CD14-positive monocyte (primary cell): ENCODE data around the gene MAPK7. TPM values are rescaled to one million over a fixed set of nuclear protein-coding genes. Genes with fewer than 3 reads are reported as not detected.

Source experiments
- DNase-seq, 3 donors: peaks; one replicate each; pipeline ENCODE4 v3.0.0-alpha.2; 2011 to 2022
- H2AFZ ChIP-seq: 2 replicates; pipeline ENCODE4 v1.6.0; 2012; ENCODE audit warnings: mild to moderate bottlenecking, low read depth, low read length, inconsistent platforms; ENCODE audit not compliant: insufficient read depth, poor library complexity, severe bottlenecking
- H3K27ac ChIP-seq, 2 donors: 1 replicate in 1 of 2; 2 replicates in 1 of 2; pipeline ENCODE4 v1.5.1; 2012 to 2013; ENCODE audit warnings: low read length in 2 of 2, control low read depth in 1 of 2, inconsistent platforms in 1 of 2, low read depth in 1 of 2, mild to moderate bottlenecking in 1 of 2
- H3K27me3 ChIP-seq, 2 donors: one replicate each; pipeline versions ENCODE4 v1.6.0 to v1.6.1; 2011 to 2013; ENCODE audit warnings: low read length in 2 of 2; ENCODE audit not compliant: control insufficient read depth in 2 of 2, insufficient read depth in 2 of 2
- H3K36me3 ChIP-seq, 2 donors: replicated peaks in 1 of 2; 1 replicate in 1 of 2; 2 replicates in 1 of 2; pipeline versions ENCODE4 v1.5.1 to v1.6.1; 2012 to 2013; ENCODE audit warnings: low read length in 2 of 2, control low read depth in 1 of 2, inconsistent platforms in 1 of 2, mild to moderate bottlenecking in 1 of 2; ENCODE audit not compliant: insufficient read depth in 2 of 2, control insufficient read depth in 1 of 2
- H3K4me1 ChIP-seq, 2 donors: 1 replicate in 1 of 2; 2 replicates in 1 of 2; pipeline versions ENCODE4 v1.5.1 to v1.6.1; 2012 to 2013; ENCODE audit warnings: low read length in 2 of 2, control low read depth in 1 of 2, inconsistent platforms in 1 of 2, mild to moderate bottlenecking in 1 of 2, moderate library complexity in 1 of 2; ENCODE audit not compliant: insufficient read depth in 2 of 2, control insufficient read depth in 1 of 2
- H3K4me2 ChIP-seq: replicated peaks from 2 replicates; pipeline ENCODE3; 2012; ENCODE audit warnings: low read length, moderate library complexity, mild to moderate bottlenecking; ENCODE audit not compliant: poor library complexity, severe bottlenecking; ENCODE audit errors: extremely low read depth
- H3K4me3 ChIP-seq, 3 experiments: fragments of 200-600 bp in 1 of 3; sonication (generic) in 1 of 3; replicated peaks in 1 of 3; 1 replicate in 2 of 3; 2 replicates in 1 of 3; pipeline ENCODE4 v1.5.1; 2011 to 2013; ENCODE audit warnings: low read length in 3 of 3, mild to moderate bottlenecking in 3 of 3, control low read depth in 2 of 3, low read depth in 2 of 3, inconsistent platforms in 1 of 3, moderate library complexity in 1 of 3
- H3K79me2 ChIP-seq: 2 replicates; pipeline ENCODE4 v1.6.0; 2012; ENCODE audit warnings: mild to moderate bottlenecking, control low read depth, inconsistent platforms, low read length, moderate library complexity; ENCODE audit not compliant: insufficient read depth
- H3K9ac ChIP-seq: 2 replicates; pipeline ENCODE4 v1.6.0; 2017; ENCODE audit warnings: low read length, mild to moderate bottlenecking; ENCODE audit not compliant: insufficient read depth, poor library complexity, severe bottlenecking
- H3K9me3 ChIP-seq, 2 donors: replicated peaks in 1 of 2; 1 replicate in 1 of 2; 2 replicates in 1 of 2; pipeline versions ENCODE4 v1.5.1 to v1.6.1; 2012 to 2013; ENCODE audit warnings: low read length in 2 of 2, control low read depth in 1 of 2; ENCODE audit not compliant: control insufficient read depth in 1 of 2, insufficient read depth in 1 of 2
- H4K20me1 ChIP-seq: 2 replicates; pipeline ENCODE4 v1.6.0; 2012; ENCODE audit warnings: mild to moderate bottlenecking, low read length, control low read depth, moderate library complexity; ENCODE audit not compliant: insufficient read depth
- H3K27ac Mint-ChIP-seq, 7 donors: one replicate each; pipeline ENCODE4 v1.8.0; 2020; ENCODE audit warnings: mild to moderate bottlenecking in 7 of 7, mixed read lengths in 7 of 7, moderate library complexity in 6 of 7, inconsistent platforms in 2 of 7
- H3K27me3 Mint-ChIP-seq, 3 donors: one replicate each; pipeline ENCODE4 v1.8.0; 2021 to 2022; ENCODE audit warnings: low read depth in 3 of 3, mild to moderate bottlenecking in 3 of 3, mixed read lengths in 3 of 3, moderate library complexity in 3 of 3, inconsistent platforms in 1 of 3
- H3K36me3 Mint-ChIP-seq, 2 donors: one replicate each; pipeline ENCODE4 v1.8.0; 2020; ENCODE audit warnings: mixed read lengths in 2 of 2, inconsistent platforms in 1 of 2, mild to moderate bottlenecking in 1 of 2
- H3K4me1 Mint-ChIP-seq: one replicate; pipeline ENCODE4 v1.8.0; 2020; ENCODE audit warnings: mild to moderate bottlenecking, mixed read lengths
- H3K4me3 Mint-ChIP-seq, 2 donors: one replicate each; pipeline ENCODE4 v1.8.0; 2020; ENCODE audit warnings: mild to moderate bottlenecking in 2 of 2, mixed read lengths in 2 of 2, moderate library complexity in 1 of 2
- H3K9me3 Mint-ChIP-seq, 7 donors: one replicate each; pipeline ENCODE4 v1.8.0; 2020 to 2022; ENCODE audit warnings: mixed read lengths in 7 of 7, mild to moderate bottlenecking in 6 of 7, moderate library complexity in 6 of 7, inconsistent platforms in 2 of 7
- WGBS: methylation state at CpG from one replicate; pipeline ENCODE4 v1.1.5; 2013; ENCODE audit warnings: missing lambda C conversion rate; ENCODE audit not compliant: insufficient coverage; 5-methylcytosine and 5-hydroxymethylcytosine counted together
- intact Hi-C, 2 donors: fragments of 100-400 bp; cut with micrococcal nuclease; formaldehyde crosslinking; loops; one replicate each; pipeline versions ENCODE4 v1.15.0 to v1.15.1; 2023
- polyA plus RNA-seq, 3 donors: library from polyadenylated mRNA; depleted of rRNA in 1 of 3; unstranded in 2 of 3; stranded (reverse) in 1 of 3; fragments of 300-500 nt in 2 of 3; fragments of >200 nt in 1 of 3; fragmentation: Illumina TruSeq in 2 of 3; gene quantifications; 1 replicate in 2 of 3; 2 replicates in 1 of 3; pipeline ENCODE4 v1.2.3, GENCODE V29; 2012 to 2021
- TF ChIP-seq, protein P1 (sequence below): fragments of 200-600 bp; IDR thresholded peaks from one replicate; pipeline ENCODE4 v1.8.0; 2022; ENCODE audit warnings: antibody characterized with exemption, mild to moderate bottlenecking

MAPK7 gene
- polyA plus RNA-seq, 3 donors: 9.3 to 130 (median 10.0) TPM

- H3K27me3 Mint-ChIP-seq: peaks cover 10 to 19% (median 13%) of the 10 kb centered on the region in 3 donors
- H3K36me3 Mint-ChIP-seq: no peaks in the 10 kb centered on the region
- Histone ChIP-seq H4K20me1 (no peaks in the 10 kb centered on the region), H3K9ac (no peak overlapping the region), H3K27me3 (peaks cover 0 to 9% of the 10 kb centered on the region in 2 donors), H3K4me3 (no peak overlapping the region), H2AFZ (no peak overlapping the region), H3K27ac (no peak overlapping the region), H3K4me1 (no peaks in the 10 kb centered on the region), H3K4me2 (no peak overlapping the region), H3K79me2 (no peaks in the 10 kb centered on the region), H3K9me3 (no peaks in the 10 kb centered on the region), H3K36me3 (no peaks in the 10 kb centered on the region)
- no peak for DNase-seq
- intact Hi-C loops: loop anchor here in 1 of 2 donors (10.0 kb wide), 1 partner anchor 45 kb away; the partner anchor contains the start of gene B9D1
- no peaks in the 10 kb centered on the region for H3K9me3 Mint-ChIP-seq
- H3K27ac Mint-ChIP-seq: peak overlapping the region in 2 of 7 donors; percentile 17 to 51
- TF ChIP-seq, protein P1, sequence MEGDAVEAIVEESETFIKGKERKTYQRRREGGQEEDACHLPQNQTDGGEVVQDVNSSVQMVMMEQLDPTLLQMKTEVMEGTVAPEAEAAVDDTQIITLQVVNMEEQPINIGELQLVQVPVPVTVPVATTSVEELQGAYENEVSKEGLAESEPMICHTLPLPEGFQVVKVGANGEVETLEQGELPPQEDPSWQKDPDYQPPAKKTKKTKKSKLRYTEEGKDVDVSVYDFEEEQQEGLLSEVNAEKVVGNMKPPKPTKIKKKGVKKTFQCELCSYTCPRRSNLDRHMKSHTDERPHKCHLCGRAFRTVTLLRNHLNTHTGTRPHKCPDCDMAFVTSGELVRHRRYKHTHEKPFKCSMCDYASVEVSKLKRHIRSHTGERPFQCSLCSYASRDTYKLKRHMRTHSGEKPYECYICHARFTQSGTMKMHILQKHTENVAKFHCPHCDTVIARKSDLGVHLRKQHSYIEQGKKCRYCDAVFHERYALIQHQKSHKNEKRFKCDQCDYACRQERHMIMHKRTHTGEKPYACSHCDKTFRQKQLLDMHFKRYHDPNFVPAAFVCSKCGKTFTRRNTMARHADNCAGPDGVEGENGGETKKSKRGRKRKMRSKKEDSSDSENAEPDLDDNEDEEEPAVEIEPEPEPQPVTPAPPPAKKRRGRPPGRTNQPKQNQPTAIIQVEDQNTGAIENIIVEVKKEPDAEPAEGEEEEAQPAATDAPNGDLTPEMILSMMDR: no peak
- H3K4me1 Mint-ChIP-seq: no peaks in the 10 kb centered on the region
- WGBS: 98% methylated on average over 4 of the region's 6 CpGs
- no peak overlapping the region for H3K4me3 Mint-ChIP-seq
Measured at GRCh38 chr17:19410091-19410490, 31.8 kb downstream of the MAPK7 start.

DNA sequence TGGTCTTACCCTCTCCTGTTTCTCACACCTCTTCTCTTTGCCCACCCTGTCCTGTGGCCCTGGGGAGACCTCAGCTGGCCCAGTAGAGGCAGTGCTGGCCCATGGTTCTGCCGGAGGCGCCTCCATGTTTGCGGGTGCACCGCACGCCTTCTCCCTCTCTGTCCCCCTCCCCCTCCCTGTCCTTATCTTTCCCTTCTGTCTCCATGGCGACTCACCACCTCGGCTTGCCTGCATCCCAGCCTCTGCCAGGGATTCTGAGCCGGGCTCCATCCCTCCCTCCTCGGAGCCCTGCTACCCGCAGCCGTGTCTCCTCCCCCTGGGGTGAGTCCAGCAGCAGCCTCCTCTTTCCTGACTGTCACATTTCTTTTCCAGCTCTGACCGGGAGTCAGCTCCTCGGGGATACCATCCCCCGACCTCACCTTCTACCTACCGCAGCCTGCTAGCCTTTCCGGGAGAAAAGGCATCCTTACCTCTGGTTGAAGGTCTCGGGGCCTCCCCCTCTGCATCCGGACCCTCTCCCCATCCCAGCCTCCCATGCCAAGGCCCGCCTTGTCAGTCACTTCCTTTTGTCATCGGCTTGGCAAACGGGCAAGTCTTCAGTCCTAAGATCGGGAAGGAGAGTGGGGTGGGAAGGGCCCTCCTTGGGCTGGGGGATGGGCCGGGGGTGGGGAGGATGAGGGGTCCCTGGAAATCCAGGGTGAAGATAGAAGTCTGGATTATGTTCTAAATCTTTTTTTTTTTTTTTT is 32.8 kb downstream of the MAPK7 start, which contains the start of gene RNF112:
TSS of gene RNF112 (plus strand) at position 358 of the 746 bp plus-strand sequence. CDS start at position 535, 177 bp downstream.
- no peak for DNase-seq
- Histone ChIP-seq H3K79me2 (no peaks in the 10 kb centered on the region), H3K27ac (no peak within 1 kb of the TSS), H3K4me2 (no peak within 1 kb of the TSS), H3K36me3 (no peaks in the 10 kb centered on the region), H3K9ac (no peak within 1 kb of the TSS), H2AFZ (no peak within 1 kb of the TSS), H3K4me3 (no peak within 1 kb of the TSS), H3K27me3 (peaks cover 0 to 9% of the 10 kb centered on the region in 2 donors), H3K4me1 (no peaks in the 10 kb centered on the region), H3K9me3 (no peaks in the 10 kb centered on the region), H4K20me1 (no peaks in the 10 kb centered on the region)
- peaks cover 10 to 21% (median 13%) of the 10 kb centered on the region in 3 donors for H3K27me3 Mint-ChIP-seq
- no peaks in the 10 kb centered on the region for H3K36me3 Mint-ChIP-seq
- peak within 1 kb of the TSS in 1 of 2 donors; percentile 7 for H3K4me3 Mint-ChIP-seq
- H3K9me3 Mint-ChIP-seq: no peaks in the 10 kb centered on the region
- no peaks in the 10 kb centered on the region for H3K4me1 Mint-ChIP-seq
- intact Hi-C loops: loop anchor here in 1 of 2 donors (10.0 kb wide), 1 partner anchor 46 kb away; the partner anchor contains the start of gene B9D1
- 68% methylated on average over 15 of the region's 23 CpGs for WGBS
- peak within 1 kb of the TSS in 3 of 7 donors; percentile 17 to 67 (median 51) for H3K27ac Mint-ChIP-seq
- TF ChIP-seq, protein P1: no peak
